HepG2 (cell line): Measurements from ENCODE around the gene TPX2. TPM values are rescaled to one million over a fixed set of nuclear protein-coding genes. Genes with fewer than 3 reads are reported as not detected.

ENCODE experiments used
- ATAD3A ChIP-seq: sonication (generic); formaldehyde crosslinking; IDR thresholded peaks from 2 replicates; pipeline ENCODE4 v1.4.0; 2020; ENCODE audit warnings: missing genetic modification reagents
- CCAR2 ChIP-seq: fragments of 200-400 bp; formaldehyde crosslinking; optimal IDR thresholded peaks from 2 replicates; pipeline ENCODE3; 2018; ENCODE audit warnings: low read depth, mild to moderate bottlenecking, low read length, moderate library complexity
- CCDC6 ChIP-seq: sonication (generic); formaldehyde crosslinking; IDR thresholded peaks from 2 replicates; pipeline ENCODE4 v1.8.1; 2022; ENCODE audit warnings: mild to moderate bottlenecking, missing genetic modification reagents, moderate library complexity
- ESRRA ChIP-seq: sonication (generic); formaldehyde crosslinking; IDR thresholded peaks from 2 replicates; pipeline ENCODE4 v1.5.1; 2020; ENCODE audit warnings: mild to moderate bottlenecking, low read depth, missing genetic modification reagents
- LCORL ChIP-seq, 2 experiments: fragments of 450-650 bp in 1 of 2; sonication (generic) in 1 of 2; formaldehyde crosslinking in 1 of 2; IDR thresholded peaks; 2 replicates each; pipeline versions ENCODE4 v1.5.0 to v1.6.1; 2017 to 2020; ENCODE audit warnings: antibody characterized with exemption in 1 of 2, missing genetic modification reagents in 1 of 2
- MED8 ChIP-seq: sonication (generic); formaldehyde crosslinking; IDR thresholded peaks from 2 replicates; pipeline ENCODE4 v1.8.1; 2023; ENCODE audit warnings: mild to moderate bottlenecking, missing genetic modification reagents; ENCODE audit not compliant: insufficient replicate concordance
- MEIS1 ChIP-seq: sonication (generic); formaldehyde crosslinking; IDR thresholded peaks from 2 replicates; pipeline ENCODE4 v1.9.0; 2021; ENCODE audit warnings: mild to moderate bottlenecking, missing genetic modification reagents, moderate library complexity, borderline replicate concordance
- MIXL1 ChIP-seq: IDR thresholded peaks from 2 replicates; pipeline ENCODE4 v1.6.1; 2016
- PRPF4 ChIP-seq: fragments of 200-400 bp; formaldehyde crosslinking; IDR thresholded peaks from 2 replicates; pipeline ENCODE4 v1.6.1; 2016; ENCODE audit warnings: low read length, low read depth; ENCODE audit not compliant: poor library complexity, severe bottlenecking
- SMARCC2 ChIP-seq: fragments of 450-650 bp; IDR thresholded peaks from 2 replicates; pipeline ENCODE4 v1.6.1; 2017; ENCODE audit warnings: antibody characterized with exemption, mild to moderate bottlenecking
- SMYD3 ChIP-seq: sonication (generic); formaldehyde crosslinking; IDR thresholded peaks from 2 replicates; pipeline ENCODE4 v1.8.1; 2023; ENCODE audit warnings: mild to moderate bottlenecking, missing genetic modification reagents
- SOX13 ChIP-seq, 3 experiments: fragments of 450-650 bp in 1 of 3; sonication (generic) in 1 of 3; formaldehyde crosslinking in 1 of 3; IDR thresholded peaks in 2 of 3; conservative IDR thresholded peaks in 1 of 3; 2 replicates each; pipeline versions ENCODE4 v1.5.0 to v1.6.1; 2016 to 2020; ENCODE audit warnings: antibody characterized with exemption in 1 of 3, mild to moderate bottlenecking in 1 of 3, missing compliant biosample characterization in 1 of 3, missing genetic modification reagents in 1 of 3, moderate library complexity in 1 of 3
- STAT5B ChIP-seq: sonication (generic); formaldehyde crosslinking; IDR thresholded peaks from 2 replicates; pipeline ENCODE4 v1.4.0; 2020; ENCODE audit warnings: missing genetic modification reagents
- ZNF138 ChIP-seq: sonication (generic); formaldehyde crosslinking; IDR thresholded peaks from 2 replicates; pipeline ENCODE4 v1.5.0; 2020; ENCODE audit warnings: mild to moderate bottlenecking, low read depth, missing genetic modification reagents
- ZNF24 ChIP-seq: fragments of 450-650 bp; IDR thresholded peaks from 2 replicates; pipeline ENCODE4 v1.6.1; 2017; ENCODE audit warnings: antibody characterized with exemption, mild to moderate bottlenecking
- ZNF597 ChIP-seq: sonication (generic); formaldehyde crosslinking; IDR thresholded peaks from 2 replicates; pipeline ENCODE4 v1.5.0; 2020; ENCODE audit warnings: missing genetic modification reagents
- ZNF788 ChIP-seq: sonication (generic); formaldehyde crosslinking; IDR thresholded peaks from 2 replicates; pipeline ENCODE4 v1.5.0; 2020; ENCODE audit warnings: mild to moderate bottlenecking, missing genetic modification reagents, borderline replicate concordance
- polyA plus RNA-seq, 8 experiments: library from polyadenylated mRNA; depleted of rRNA in 3 of 8; stranded (reverse) in 7 of 8; unstranded in 1 of 8; fragments of >200 nt; fragmentation: Illumina TruSeq in 4 of 8; extraction: Trizol in 4 of 8; gene quantifications; 2 replicates each; pipeline versions ENCODE4 v1.2.1 to v1.2.3, GENCODE V29; 2011 to 2016; ENCODE audit warnings: low read depth in 4 of 8, missing spikeins in 1 of 8, mixed read lengths in 1 of 8; ENCODE audit not compliant: insufficient read depth in 1 of 8
- total RNA-seq, 5 experiments: library from RNA; depleted of rRNA; stranded (reverse); fragments of >200 nt; fragmentation: Illumina TruSeq; extraction: Trizol; gene quantifications; 2 replicates each; pipeline ENCODE4 v1.2.3, GENCODE V29; 2016; ENCODE audit warnings: low read depth in 1 of 5
- TF ChIP-seq, protein P1 (sequence below): sonication (generic); formaldehyde crosslinking; IDR thresholded peaks from 2 replicates; pipeline ENCODE4 v1.5.0; 2020; ENCODE audit warnings: mild to moderate bottlenecking, missing genetic modification reagents
- TF ChIP-seq, protein P2 (sequence below): sonication (generic); formaldehyde crosslinking; IDR thresholded peaks from 2 replicates; pipeline ENCODE4 v1.8.1; 2023; ENCODE audit warnings: mild to moderate bottlenecking, missing genetic modification reagents, borderline replicate concordance
- TF ChIP-seq, protein P3 (sequence below): sonication (generic); formaldehyde crosslinking; IDR thresholded peaks from 2 replicates; pipeline ENCODE4 v1.5.1; 2020; ENCODE audit warnings: mild to moderate bottlenecking, missing genetic modification reagents, borderline replicate concordance

Gene TPX2
- total and polyA plus RNA-seq, 2 of the 13 experiments (the other 11 are each of a cell fraction or from before 2014, with no cell fraction given), result 34.3 to 124 TPM

DNA sequence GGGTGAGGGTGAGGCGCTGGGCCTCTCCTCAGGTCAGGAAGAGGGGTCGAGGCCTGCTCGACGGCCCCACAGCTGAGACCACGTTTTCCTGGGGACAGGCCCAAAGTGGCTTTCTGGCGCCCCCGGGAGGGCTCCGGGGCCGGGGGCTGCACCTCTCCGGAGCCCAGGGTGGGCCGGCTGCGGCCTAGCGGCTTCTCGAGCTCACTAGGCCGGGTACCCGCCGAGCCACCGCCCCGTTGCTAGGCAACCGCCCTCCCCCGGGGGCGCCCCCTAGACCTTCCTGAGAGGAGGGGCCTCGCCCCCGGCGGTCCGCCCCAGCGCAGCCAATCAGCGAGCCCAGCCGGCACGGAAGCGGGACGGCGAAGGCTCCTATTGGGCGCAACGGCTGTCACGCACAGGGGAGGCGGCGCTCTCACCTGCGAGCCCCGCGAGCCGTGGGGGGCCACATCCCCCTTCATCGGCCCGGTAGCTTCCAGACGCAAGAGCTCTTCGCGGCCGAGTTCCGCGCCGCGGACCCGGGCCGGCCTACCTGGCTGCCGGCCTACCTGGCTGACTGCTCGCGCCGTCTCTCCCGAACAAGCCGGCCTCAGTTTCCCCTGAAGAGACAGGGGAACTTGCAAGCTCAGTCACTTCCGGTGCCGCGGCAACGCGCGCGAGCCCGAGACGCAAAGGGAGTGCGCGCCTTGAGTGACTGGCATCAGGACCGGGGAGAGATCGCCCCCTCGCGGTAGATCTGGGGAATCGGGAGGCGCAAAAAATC is 15.6 kb upstream of the TPX2 start (continued):
- TF ChIP-seq, protein P1, sequence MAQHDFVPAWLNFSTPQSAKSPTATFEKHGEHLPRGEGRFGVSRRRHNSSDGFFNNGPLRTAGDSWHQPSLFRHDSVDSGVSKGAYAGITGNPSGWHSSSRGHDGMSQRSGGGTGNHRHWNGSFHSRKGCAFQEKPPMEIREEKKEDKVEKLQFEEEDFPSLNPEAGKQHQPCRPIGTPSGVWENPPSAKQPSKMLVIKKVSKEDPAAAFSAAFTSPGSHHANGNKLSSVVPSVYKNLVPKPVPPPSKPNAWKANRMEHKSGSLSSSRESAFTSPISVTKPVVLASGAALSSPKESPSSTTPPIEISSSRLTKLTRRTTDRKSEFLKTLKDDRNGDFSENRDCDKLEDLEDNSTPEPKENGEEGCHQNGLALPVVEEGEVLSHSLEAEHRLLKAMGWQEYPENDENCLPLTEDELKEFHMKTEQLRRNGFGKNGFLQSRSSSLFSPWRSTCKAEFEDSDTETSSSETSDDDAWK (CRISPR knock-in tag), result no peak
- TF ChIP-seq LCORL (IDR thresholded peaks at IDR 0.05), result peak; percentile 87
- peak; percentile 84; the same call in 1 of the 2 replicates for TF ChIP-seq LCORL (CRISPR knock-in tag; IDR thresholded peaks at IDR 0.05)
- TF ChIP-seq MEIS1 (CRISPR knock-in tag), result peak; percentile 94
- peak; percentile 56 for TF ChIP-seq ESRRA (CRISPR knock-in tag)
- peak; percentile 96 for TF ChIP-seq SMYD3 (CRISPR knock-in tag)
- TF ChIP-seq ZNF597, result 0 out of 2 replicates have a peak, but pooled peaks have one; percentile 41
- TF ChIP-seq, protein P2, sequence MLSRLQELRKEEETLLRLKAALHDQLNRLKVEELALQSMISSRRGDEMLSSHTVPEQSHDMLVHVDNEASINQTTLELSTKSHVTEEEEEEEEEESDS (CRISPR knock-in tag), result peak; percentile 75; the same call in 1 of the 2 replicates
- no peak for TF ChIP-seq SMARCC2
- peak; percentile 87 for TF ChIP-seq CCDC6 (CRISPR knock-in tag)
- TF ChIP-seq ZNF24, result peak; percentile 80
- no peak for TF ChIP-seq CCAR2
- TF ChIP-seq PRPF4, result no peak
- no peak; the same call in 1 of the 2 replicates for TF ChIP-seq MIXL1 (CRISPR knock-in tag)
- peak; percentile 52; the same call in 1 of the 2 replicates for TF ChIP-seq ZNF788 (CRISPR knock-in tag)
- TF ChIP-seq ATAD3A (CRISPR knock-in tag), result no peak
- TF ChIP-seq, protein P3, sequence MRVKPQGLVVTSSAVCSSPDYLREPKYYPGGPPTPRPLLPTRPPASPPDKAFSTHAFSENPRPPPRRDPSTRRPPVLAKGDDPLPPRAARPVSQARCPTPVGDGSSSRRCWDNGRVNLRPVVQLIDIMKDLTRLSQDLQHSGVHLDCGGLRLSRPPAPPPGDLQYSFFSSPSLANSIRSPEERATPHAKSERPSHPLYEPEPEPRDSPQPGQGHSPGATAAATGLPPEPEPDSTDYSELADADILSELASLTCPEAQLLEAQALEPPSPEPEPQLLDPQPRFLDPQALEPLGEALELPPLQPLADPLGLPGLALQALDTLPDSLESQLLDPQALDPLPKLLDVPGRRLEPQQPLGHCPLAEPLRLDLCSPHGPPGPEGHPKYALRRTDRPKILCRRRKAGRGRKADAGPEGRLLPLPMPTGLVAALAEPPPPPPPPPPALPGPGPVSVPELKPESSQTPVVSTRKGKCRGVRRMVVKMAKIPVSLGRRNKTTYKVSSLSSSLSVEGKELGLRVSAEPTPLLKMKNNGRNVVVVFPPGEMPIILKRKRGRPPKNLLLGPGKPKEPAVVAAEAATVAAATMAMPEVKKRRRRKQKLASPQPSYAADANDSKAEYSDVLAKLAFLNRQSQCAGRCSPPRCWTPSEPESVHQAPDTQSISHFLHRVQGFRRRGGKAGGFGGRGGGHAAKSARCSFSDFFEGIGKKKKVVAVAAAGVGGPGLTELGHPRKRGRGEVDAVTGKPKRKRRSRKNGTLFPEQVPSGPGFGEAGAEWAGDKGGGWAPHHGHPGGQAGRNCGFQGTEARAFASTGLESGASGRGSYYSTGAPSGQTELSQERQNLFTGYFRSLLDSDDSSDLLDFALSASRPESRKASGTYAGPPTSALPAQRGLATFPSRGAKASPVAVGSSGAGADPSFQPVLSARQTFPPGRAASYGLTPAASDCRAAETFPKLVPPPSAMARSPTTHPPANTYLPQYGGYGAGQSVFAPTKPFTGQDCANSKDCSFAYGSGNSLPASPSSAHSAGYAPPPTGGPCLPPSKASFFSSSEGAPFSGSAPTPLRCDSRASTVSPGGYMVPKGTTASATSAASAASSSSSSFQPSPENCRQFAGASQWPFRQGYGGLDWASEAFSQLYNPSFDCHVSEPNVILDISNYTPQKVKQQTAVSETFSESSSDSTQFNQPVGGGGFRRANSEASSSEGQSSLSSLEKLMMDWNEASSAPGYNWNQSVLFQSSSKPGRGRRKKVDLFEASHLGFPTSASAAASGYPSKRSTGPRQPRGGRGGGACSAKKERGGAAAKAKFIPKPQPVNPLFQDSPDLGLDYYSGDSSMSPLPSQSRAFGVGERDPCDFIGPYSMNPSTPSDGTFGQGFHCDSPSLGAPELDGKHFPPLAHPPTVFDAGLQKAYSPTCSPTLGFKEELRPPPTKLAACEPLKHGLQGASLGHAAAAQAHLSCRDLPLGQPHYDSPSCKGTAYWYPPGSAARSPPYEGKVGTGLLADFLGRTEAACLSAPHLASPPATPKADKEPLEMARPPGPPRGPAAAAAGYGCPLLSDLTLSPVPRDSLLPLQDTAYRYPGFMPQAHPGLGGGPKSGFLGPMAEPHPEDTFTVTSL, result peak; percentile 70; the same call in 1 of the 2 replicates
- no peak; the same call in 1 of the 2 replicates for TF ChIP-seq ZNF138 (CRISPR knock-in tag)
- TF ChIP-seq SOX13 (IDR thresholded peaks at IDR 0.05), result peak; percentile 4; the same call in 1 of the 2 replicates
- no peak; a peak in 1 of 4 replicates for TF ChIP-seq SOX13 (CRISPR knock-in tag; conservative IDR thresholded peaks at IDR 0.05 in 1 of 2, IDR thresholded peaks at IDR 0.05 in 1 of 2)
- TF ChIP-seq STAT5B (CRISPR knock-in tag), result peak; percentile 29; the same call in 1 of the 2 replicates
- no peak for TF ChIP-seq MED8 (CRISPR knock-in tag)
